Measurements from ENCODE around the gene FNDC3B.

FNDC3B gene

GRCh38 chr3:172148702-172149565 is 109.6 kb downstream of the FNDC3B start:
- no peak for DNase-seq
- no peak for ATAC-seq
- peaks cover 3% of the 10 kb centered on the region for H3K36me3 Mint-ChIP-seq (ENCODE audit: low read depth)
- peaks cover 4% of the 10 kb centered on the region for H3K27me3 Mint-ChIP-seq
- H3K4me3 Mint-ChIP-seq = no peak overlapping the region
- no peaks in the 10 kb centered on the region for H3K9me3 Mint-ChIP-seq
- H3K27ac Mint-ChIP-seq = no peak overlapping the region
- peaks cover 65% of the 10 kb centered on the region for H3K4me1 Mint-ChIP-seq

- Mint-ChIP-seq H3K27ac (no peak overlapping the region), H3K27me3 (peaks cover 4% of the 10 kb centered on the region), H3K4me3 (no peak overlapping the region), H3K9me3 (no peaks in the 10 kb centered on the region), H3K4me1 (peaks cover 65% of the 10 kb centered on the region), H3K36me3 (ENCODE audit: low read depth) (peaks cover 6% of the 10 kb centered on the region)
- ATAC-seq (no peak), DNase-seq (no peak)
Measured at GRCh38 chr3:172150268-172150667, 110.9 kb downstream of the FNDC3B start.

GRCh38 chr3:172150913-172151650 is 111.7 kb downstream of the FNDC3B start:
- ATAC-seq = no peak
- Mint-ChIP-seq H3K4me3 (no peak overlapping the region), H3K36me3 (ENCODE audit: low read depth) (peaks cover 7% of the 10 kb centered on the region), H3K27ac (no peak overlapping the region), H3K27me3 (peaks cover 4% of the 10 kb centered on the region), H3K9me3 (no peaks in the 10 kb centered on the region), H3K4me1 (peaks cover 68% of the 10 kb centered on the region)
- no peak for DNase-seq

DNA sequence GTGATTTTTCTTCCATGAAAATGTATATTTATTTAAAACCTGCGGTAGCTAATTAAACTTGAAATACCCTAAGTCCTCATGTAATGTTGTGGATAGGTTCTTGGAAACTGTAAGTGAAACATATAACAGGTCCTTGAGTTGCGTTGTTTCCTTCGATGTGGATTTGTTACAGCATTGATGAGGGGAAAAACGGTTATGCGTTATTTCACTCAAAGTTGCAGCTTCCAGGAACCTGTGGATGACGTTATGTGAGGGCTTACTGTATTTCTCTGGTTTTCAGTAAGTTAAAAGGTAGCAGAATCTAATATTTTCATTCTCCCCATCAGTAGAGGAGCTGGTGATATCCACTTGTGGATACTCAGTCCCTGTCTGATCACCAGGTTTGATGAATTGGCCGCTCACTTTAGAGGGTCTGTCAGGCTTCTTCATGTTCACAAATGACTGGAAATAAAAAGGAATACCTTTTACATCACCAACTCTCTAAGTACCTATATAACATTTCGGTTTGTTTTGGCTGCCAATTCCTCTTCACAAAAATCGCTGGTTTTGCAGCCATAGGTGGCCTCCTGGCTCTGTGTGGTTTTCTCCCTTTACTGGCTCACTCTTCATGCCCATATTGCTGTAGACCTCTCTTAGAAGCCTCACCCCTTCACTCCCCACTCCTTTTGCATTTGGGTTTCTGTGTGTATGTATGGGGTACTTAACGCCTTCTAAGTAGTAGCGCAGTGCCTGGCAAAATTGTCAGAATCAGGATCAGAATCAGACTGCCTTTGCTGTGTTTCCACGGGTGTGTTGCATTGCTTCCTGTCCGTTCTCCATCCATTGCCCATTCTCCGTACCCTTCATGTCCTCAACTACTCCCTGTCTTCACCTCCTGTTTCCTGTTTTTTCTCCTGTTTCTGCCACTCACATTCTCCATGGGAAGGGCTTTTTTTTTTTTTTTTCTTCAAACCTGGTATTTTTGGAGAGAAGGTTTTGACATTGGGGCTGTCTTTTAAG is 112.6 kb downstream of the FNDC3B start:
- DNase-seq (no peak), ATAC-seq (no peak)
- Mint-ChIP-seq H3K36me3 (ENCODE audit: low read depth) (peaks cover 7% of the 10 kb centered on the region), H3K4me3 (no peak overlapping the region), H3K27me3 (peaks cover 4% of the 10 kb centered on the region), H3K9me3 (no peaks in the 10 kb centered on the region), H3K27ac (no peak overlapping the region), H3K4me1 (peaks cover 62% of the 10 kb centered on the region)

DNA sequence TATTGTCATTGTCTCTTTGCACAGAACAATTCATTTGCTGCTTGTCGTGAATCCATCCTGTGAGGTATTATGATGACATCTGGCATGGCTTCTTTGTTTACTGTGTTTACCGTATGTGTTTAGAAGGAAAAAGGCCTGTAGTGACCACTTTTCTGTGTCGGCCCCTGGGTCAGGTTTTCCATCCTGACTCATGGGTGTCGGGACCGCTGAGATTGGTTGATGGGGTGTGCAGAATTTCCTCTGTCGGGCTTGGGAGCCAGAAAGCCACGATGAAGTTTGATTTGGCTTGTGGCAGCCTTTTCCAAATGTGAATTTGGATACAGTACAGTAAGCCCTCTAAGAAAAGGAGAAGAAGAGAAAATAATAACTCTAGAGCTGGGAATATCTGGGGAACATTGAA is 113.5 kb downstream of the FNDC3B start:
- Mint-ChIP-seq H3K27me3 (peaks cover 4% of the 10 kb centered on the region), H3K27ac (peak overlapping the region; percentile 84), H3K36me3 (ENCODE audit: low read depth) (peaks cover 7% of the 10 kb centered on the region), H3K9me3 (no peaks in the 10 kb centered on the region), H3K4me1 (peaks cover 54% of the 10 kb centered on the region), H3K4me3 (peak overlapping the region; percentile 66)
- DNase-seq (no peak), ATAC-seq (no peak)

DNA sequence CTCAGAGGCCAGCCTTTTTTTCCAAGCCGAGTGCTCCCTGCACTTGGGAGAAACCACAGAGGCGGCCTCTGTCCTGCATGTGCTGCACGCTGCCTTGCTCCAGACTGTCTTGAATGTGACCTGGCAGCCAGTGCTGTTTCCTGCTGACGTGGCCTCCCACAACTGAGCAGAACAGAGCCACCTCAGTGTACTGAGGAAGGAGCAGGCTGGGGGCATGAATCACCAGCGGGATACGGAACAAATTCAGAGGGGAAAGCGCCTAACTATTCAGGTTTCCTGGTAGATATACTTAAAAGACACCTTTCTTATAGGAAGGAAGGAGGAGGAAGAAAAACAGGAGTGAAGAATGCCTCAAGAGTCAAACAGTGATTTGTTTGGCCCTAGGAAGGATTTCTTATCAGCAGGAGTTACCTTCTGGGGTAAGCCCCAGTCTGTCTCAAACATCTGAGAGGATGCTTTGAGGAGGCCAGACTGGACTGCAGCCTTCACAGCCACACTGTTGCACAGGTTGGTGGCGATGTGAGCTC is 114.0 kb downstream of the FNDC3B start:
- Mint-ChIP-seq H3K27ac (peak overlapping the region; percentile 84), H3K27me3 (peaks cover 4% of the 10 kb centered on the region), H3K9me3 (no peaks in the 10 kb centered on the region), H3K4me1 (peaks cover 49% of the 10 kb centered on the region), H3K36me3 (ENCODE audit: low read depth) (peaks cover 7% of the 10 kb centered on the region), H3K4me3 (peak overlapping the region; percentile 66)
- peak; percentile 62 for DNase-seq
- ATAC-seq = peak; percentile 99

- ATAC-seq (peak; percentile 48), DNase-seq (peak; percentile 18)
- Mint-ChIP-seq H3K36me3 (ENCODE audit: low read depth) (peaks cover 7% of the 10 kb centered on the region), H3K4me1 (peaks cover 39% of the 10 kb centered on the region), H3K4me3 (no peak overlapping the region), H3K9me3 (no peaks in the 10 kb centered on the region), H3K27me3 (peaks cover 4% of the 10 kb centered on the region), H3K27ac (peak overlapping the region; percentile 74)
Measured at GRCh38 chr3:172154768-172155664, 115.6 kb downstream of the FNDC3B start.

DNA sequence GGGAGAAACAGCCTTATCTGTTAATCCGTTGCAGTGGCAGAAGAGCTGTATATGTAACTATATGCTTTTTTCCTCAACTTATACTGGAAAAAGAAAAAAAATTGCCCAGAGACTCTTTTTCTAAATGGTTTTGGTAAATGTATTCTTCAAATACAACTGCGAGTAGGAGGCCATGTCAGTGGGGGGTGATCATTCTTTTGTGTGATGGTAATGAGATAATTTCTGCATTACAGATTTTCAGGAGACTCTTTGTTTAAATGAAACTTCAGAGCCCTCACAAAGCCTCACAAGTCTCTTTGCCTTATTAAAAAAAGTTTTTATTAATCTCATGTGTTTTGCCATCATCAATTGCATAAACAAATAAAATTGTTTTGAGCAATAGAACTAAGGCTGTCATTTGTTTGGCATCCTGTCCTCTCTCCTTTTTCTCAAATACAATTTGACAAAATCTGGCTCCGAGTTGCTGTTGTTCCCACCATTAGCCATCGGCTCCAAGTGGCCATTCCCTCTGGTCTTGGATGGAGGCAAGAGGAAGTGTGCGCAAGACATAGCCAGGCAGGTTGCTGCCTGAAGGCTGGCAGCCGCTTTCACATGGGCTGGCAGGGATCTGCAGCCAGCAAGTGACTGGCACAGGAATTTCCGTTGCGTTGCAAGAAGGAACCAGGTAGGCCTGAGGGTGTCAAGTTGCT is 116.7 kb downstream of the FNDC3B start:
- no peaks in the 10 kb centered on the region for H3K9me3 Mint-ChIP-seq
- H3K27me3 Mint-ChIP-seq = peaks cover 4% of the 10 kb centered on the region
- DNase-seq (no peak), ATAC-seq (no peak)
- H3K4me3 Mint-ChIP-seq = no peak overlapping the region
- no peak overlapping the region for H3K27ac Mint-ChIP-seq
- H3K36me3 Mint-ChIP-seq (ENCODE audit: low read depth) = peaks cover 7% of the 10 kb centered on the region
- peaks cover 39% of the 10 kb centered on the region for H3K4me1 Mint-ChIP-seq

DNA sequence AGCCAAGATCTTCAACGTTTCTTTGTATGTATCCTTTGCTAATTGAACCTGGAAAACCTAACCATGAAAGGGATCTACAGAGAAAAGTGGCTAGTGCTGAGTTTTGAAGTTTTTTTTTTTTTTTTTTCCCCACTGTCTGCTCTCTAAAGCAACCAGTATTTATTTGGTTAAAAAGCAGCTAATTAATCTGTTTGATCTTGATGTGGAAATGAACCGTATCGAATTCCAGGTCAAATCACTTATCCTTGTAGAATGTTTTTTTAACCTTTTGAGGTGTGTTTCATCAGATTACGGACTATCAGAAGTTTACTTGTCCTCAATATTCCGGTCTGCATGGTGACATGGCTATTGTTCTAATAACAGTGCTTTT is 117.2 kb downstream of the FNDC3B start:
- Mint-ChIP-seq H3K27me3 (peaks cover 4% of the 10 kb centered on the region), H3K4me1 (peaks cover 39% of the 10 kb centered on the region), H3K9me3 (no peaks in the 10 kb centered on the region), H3K4me3 (no peak overlapping the region), H3K36me3 (ENCODE audit: low read depth) (peaks cover 7% of the 10 kb centered on the region), H3K27ac (no peak overlapping the region)
- DNase-seq (no peak), ATAC-seq (no peak)

- Mint-ChIP-seq H3K9me3 (no peaks in the 10 kb centered on the region), H3K27me3 (no peaks in the 10 kb centered on the region), H3K4me3 (no peak overlapping the region), H3K36me3 (ENCODE audit: low read depth) (peaks cover 7% of the 10 kb centered on the region), H3K27ac (no peak overlapping the region), H3K4me1 (peaks cover 33% of the 10 kb centered on the region)
- DNase-seq (no peak), ATAC-seq (no peak)
Measured at GRCh38 chr3:172157564-172158258, 118.3 kb downstream of the FNDC3B start.

DNA sequence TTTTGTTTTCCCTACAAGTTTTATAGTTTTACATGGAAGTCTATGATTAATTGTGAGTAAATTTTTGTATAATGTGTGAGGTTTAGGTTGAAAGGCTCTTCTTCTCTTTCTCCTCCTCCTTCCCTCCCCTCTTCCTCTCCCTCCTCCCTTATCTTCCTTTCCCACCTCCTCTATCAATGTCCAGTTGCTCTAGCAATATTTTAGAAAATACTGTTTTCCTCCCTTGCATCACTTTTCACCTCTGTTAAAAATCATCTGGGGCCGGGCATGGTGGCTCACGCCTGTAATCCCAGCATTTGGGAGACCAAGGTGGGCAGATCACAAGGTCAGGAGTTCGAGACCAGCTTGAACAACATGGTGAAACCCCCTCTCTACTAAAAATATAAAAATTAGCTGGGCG is 119.4 kb downstream of the FNDC3B start:
- Mint-ChIP-seq H3K27ac (no peak overlapping the region), H3K36me3 (ENCODE audit: low read depth) (peaks cover 7% of the 10 kb centered on the region), H3K9me3 (no peaks in the 10 kb centered on the region), H3K27me3 (no peaks in the 10 kb centered on the region), H3K4me1 (peaks cover 22% of the 10 kb centered on the region), H3K4me3 (no peak overlapping the region)
- DNase-seq (no peak), ATAC-seq (no peak)

DNA sequence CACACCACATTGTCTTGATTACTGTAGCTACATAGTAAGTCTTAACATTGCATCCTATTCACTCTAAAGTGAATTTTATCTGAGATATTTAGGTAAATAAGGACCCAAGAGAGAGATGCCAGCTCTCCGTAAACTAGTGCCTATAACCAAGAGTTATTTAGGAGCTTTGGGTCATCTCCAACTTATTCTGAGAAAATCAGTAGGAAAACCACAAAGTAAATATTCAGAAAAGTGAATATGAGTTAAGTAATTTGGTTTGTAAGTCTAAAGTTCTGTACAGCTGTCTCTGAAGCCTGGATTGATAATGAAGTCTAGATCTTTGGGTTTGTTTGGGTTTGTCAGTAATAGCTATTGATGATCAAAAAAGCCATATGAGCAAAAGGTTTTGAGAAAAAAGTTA is 120.0 kb downstream of the FNDC3B start:
- H3K4me1 Mint-ChIP-seq = peaks cover 16% of the 10 kb centered on the region
- no peak for ATAC-seq
- H3K27ac Mint-ChIP-seq = no peak overlapping the region
- H3K27me3 Mint-ChIP-seq = no peaks in the 10 kb centered on the region
- no peaks in the 10 kb centered on the region for H3K9me3 Mint-ChIP-seq
- H3K4me3 Mint-ChIP-seq = no peak overlapping the region
- no peak for DNase-seq
- H3K36me3 Mint-ChIP-seq (ENCODE audit: low read depth) = peaks cover 7% of the 10 kb centered on the region
